Activated CD4-positive, alpha-beta T cell treated with anti-CD3 and anti-CD28 coated beads, Interleukin-2, amount 50 U/mL, for 4 hours (primary cell): ENCODE data around the gene TMEM95.
"Not testable (repeated sequence)": the region's sequence is repeated elsewhere in the genome, so short reads cannot be mapped to it uniquely, and the experiment has no call there.

Source experiments
- DNase-seq, 2 experiments: peaks; one replicate each; pipeline ENCODE4 v3.0.0-alpha.2; 2020

TMEM95 gene

GRCh38 chr17:7347630-7348477, 7.1 kb upstream of the TMEM95 start:
- DNase-seq = no peak

GRCh38 chr17:7348478-7349242, 6.3 kb upstream of the TMEM95 start:
- DNase-seq = no peak

GRCh38 chr17:7351665-7352502, 3.1 kb upstream of the TMEM95 start, which contains the start of gene KCTD11:
TSS of gene KCTD11 (plus strand) at chr17:7352162.
- peak; percentile 50 to 53 for DNase-seq

GRCh38 chr17:7352503-7352889, 2.5 kb upstream of the TMEM95 start:
- DNase-seq = no peak

- DNase-seq = no peak
These were observed 1.9 kb upstream of the TMEM95 start for GRCh38 chr17:7352910-7353635.

- DNase-seq = no peak
These were observed 603 bp upstream of the TMEM95 start for GRCh38 chr17:7354262-7354843.

GRCh38 chr17:7355573-7355972, 617 bp downstream of the TMEM95 start:
- no peak for DNase-seq

- peak; percentile 81 to 82 for DNase-seq
These were observed 1.2 kb downstream of the TMEM95 start for GRCh38 chr17:7356072-7356549.

GRCh38 chr17:7356756-7357155, 1.8 kb downstream of the TMEM95 start:
- DNase-seq = no peak

- no peak for DNase-seq
These were observed 2.4 kb downstream of the TMEM95 start for GRCh38 chr17:7357381-7357780.

GRCh38 chr17:7361906-7362305, 7.0 kb downstream of the TMEM95 start:
- DNase-seq = no peak

GRCh38 chr17:7363311-7363710, 8.4 kb downstream of the TMEM95 start:
- no peak for DNase-seq

GRCh38 chr17:7365963-7366362, 11.0 kb downstream of the TMEM95 start:
- DNase-seq = not testable (repeated sequence)

GRCh38 chr17:7367083-7367482, 12.1 kb downstream of the TMEM95 start:
- no peak for DNase-seq

- no peak for DNase-seq
These were observed 13.1 kb downstream of the TMEM95 start for GRCh38 chr17:7367918-7368598.

- DNase-seq = not testable (repeated sequence)
These were observed 13.6 kb downstream of the TMEM95 start for GRCh38 chr17:7368599-7368994.

- DNase-seq = no peak
These were observed 14.9 kb downstream of the TMEM95 start for GRCh38 chr17:7369825-7370224.

GRCh38 chr17:7370853-7371252, 15.9 kb downstream of the TMEM95 start:
- no peak for DNase-seq

GRCh38 chr17:7374353-7374752, 19.4 kb downstream of the TMEM95 start:
- no peak for DNase-seq

GRCh38 chr17:7379134-7379533, 24.2 kb downstream of the TMEM95 start:
- no peak for DNase-seq

GRCh38 chr17:7380321-7380720, 25.4 kb downstream of the TMEM95 start:
- no peak for DNase-seq
